NT2/D1 (cell line): ENCODE results near the gene HMG20B.

Source experiments
- DNase-seq: peaks from one replicate; pipeline ENCODE4 v3.0.0-alpha.2; 2011; ENCODE audit warnings: low read depth, low spot score
- H3K27me3 ChIP-seq: 2 replicates; pipeline ENCODE4 v1.6.0; 2011; ENCODE audit warnings: mild to moderate bottlenecking; ENCODE audit not compliant: insufficient read length, insufficient read depth
- H3K36me3 ChIP-seq: 2 replicates; pipeline ENCODE4 v1.6.1; 2011; ENCODE audit warnings: mild to moderate bottlenecking, low read length, mixed read lengths; ENCODE audit not compliant: insufficient read depth, insufficient read length
- H3K4me1 ChIP-seq: 2 replicates; pipeline ENCODE4 v1.5.1; 2011; ENCODE audit not compliant: insufficient read depth, insufficient read length
- H3K4me3 ChIP-seq: 2 replicates; pipeline ENCODE4 v1.5.1; 2011; ENCODE audit warnings: low read depth; ENCODE audit not compliant: insufficient read length
- H3K9ac ChIP-seq: 2 replicates; pipeline ENCODE4 v1.6.0; 2011; ENCODE audit warnings: low read depth; ENCODE audit not compliant: insufficient read length
- H3K9me3 ChIP-seq: 2 replicates; pipeline ENCODE4 v1.5.1; 2011; ENCODE audit warnings: mild to moderate bottlenecking, low read length; ENCODE audit not compliant: insufficient read depth
- SUZ12 ChIP-seq: IDR thresholded peaks from 2 replicates; pipeline ENCODE4 v1.6.1; 2011; ENCODE audit not compliant: insufficient read length, insufficient read depth; ENCODE audit errors: extremely low read depth
- YY1 ChIP-seq: IDR thresholded peaks from 2 replicates; pipeline ENCODE4 v1.6.1; 2011; ENCODE audit not compliant: insufficient read length, insufficient read depth
- ZNF274 ChIP-seq: IDR thresholded peaks from 2 replicates; pipeline ENCODE4 v1.6.1; 2011; ENCODE audit warnings: mild to moderate bottlenecking, low read depth, low read length

Gene HMG20B

DNA sequence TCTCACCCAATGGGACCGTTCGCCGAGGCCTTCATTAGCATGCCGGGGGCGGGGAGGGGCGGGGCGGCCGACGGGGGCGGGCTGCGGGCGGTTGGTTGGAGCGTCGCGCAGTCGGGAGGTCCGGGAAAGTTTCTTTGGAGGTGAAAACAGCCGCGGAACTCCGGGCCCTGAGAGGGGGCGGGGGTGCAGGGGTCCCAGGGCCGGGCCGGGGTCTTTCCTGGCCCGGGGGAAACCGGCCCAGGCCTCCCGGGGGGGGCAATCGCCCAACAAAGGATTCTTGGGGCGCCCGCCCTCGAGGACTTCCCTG, at the start of gene HMG20B:
Gene HMG20B, plus strand, starts transcription at position 90 of the 307 bp plus-strand sequence. CDS start 366 bp downstream, outside the sequence.
- Histone ChIP-seq H3K36me3 (peaks cover 24% of the 10 kb centered on the region), H3K9ac (peak within 1 kb of the TSS; percentile 95), H3K4me1 (peaks cover 17% of the 10 kb centered on the region), H3K9me3 (no peaks in the 10 kb centered on the region), H3K4me3 (peak within 1 kb of the TSS; percentile 95), H3K27me3 (no peaks in the 10 kb centered on the region)
- no peak for DNase-seq
- no peak for TF ChIP-seq ZNF274

DNA sequence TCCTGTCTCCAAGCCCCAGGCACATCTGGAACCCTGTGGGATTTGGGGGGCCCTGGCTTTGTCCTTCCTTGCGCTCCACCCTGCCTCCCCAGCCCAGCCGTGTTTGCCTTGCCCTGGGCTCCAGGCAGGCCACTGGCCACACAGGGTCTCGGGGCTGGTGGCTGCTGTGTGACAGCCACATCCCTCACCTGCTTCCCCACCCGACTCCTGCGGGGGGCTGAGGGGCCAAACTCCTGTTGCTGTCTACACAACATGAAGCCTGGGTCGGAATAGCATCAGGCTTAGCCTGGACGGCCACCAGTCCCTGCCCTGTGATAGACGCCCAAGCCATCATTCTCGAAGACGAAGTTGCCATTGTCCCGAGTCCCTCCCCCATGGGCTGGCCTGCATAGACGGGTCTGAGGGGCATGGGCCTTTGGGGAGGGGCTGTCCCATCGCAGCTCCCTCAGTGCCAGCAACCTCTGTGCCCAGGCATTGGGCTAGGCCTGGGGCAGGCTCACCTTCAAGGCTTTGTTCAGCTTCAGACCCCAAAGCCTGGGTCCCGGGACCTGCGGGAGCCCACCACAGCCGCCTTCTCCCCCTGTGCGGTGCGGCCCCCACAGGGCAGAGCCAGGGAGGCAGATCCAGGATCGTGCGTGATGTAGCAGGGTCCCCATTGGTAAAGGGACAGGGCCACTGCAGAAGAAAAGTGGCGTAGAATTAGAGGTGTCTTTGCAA, 49.2 kb upstream of the HMG20B start:
- no peaks in the 10 kb centered on the region for H3K27me3 ChIP-seq
- peaks cover 88% of the 10 kb centered on the region for H3K36me3 ChIP-seq
- H3K9me3 ChIP-seq = no peaks in the 10 kb centered on the region
- H3K9ac ChIP-seq = no peak overlapping the region
- H3K4me3 ChIP-seq = no peak overlapping the region
- no peak for DNase-seq
- TF ChIP-seq SUZ12 (no peak), YY1 (no peak), ZNF274 (no peak)
- H3K4me1 ChIP-seq = peaks cover 26% of the 10 kb centered on the region

DNA sequence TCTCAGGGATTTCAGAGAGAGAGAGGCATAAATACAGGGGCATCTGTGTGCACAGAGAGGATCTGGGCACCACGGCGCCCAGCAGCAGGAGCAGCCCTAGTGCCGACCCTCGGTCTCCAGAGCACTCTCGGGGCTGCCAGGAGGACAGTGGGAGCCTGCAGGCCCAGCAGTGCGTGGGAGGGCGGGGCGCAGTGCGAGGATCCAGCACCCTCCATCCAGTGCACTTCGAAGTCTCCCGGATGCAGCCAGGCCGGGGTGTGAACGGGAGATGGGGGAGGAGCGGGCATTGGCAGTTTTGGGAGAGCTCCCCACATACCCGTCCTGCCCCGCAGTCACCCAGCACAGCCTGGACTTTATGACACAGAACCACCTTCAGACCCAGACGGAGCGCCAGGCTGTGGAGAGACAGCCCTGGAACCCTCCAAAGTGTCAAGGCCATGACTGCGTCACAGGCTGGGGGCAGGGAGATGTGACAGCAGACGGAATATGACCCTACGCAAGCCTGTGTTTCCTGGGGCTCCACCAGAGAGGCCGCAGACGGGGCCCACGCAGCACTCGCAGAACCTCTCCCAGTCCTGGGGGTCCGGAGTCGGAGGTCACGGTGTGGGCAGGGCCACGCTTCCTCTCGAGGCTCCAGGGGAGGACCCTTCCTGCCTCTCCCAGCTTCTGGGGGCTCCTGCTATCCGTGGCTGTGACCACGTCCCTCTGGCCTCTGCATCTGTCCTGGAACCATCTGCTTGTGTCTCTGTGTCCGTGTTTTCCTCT, 48.5 kb upstream of the HMG20B start:
- DNase-seq = no peak
- H3K4me1 ChIP-seq = peaks cover 18% of the 10 kb centered on the region
- no peaks in the 10 kb centered on the region for H3K27me3 ChIP-seq
- TF ChIP-seq ZNF274 = no peak
- TF ChIP-seq YY1 = no peak
- no peak for TF ChIP-seq SUZ12
- no peaks in the 10 kb centered on the region for H3K9me3 ChIP-seq
- no peak overlapping the region for H3K9ac ChIP-seq
- peaks cover 85% of the 10 kb centered on the region for H3K36me3 ChIP-seq
- no peak overlapping the region for H3K4me3 ChIP-seq

DNA sequence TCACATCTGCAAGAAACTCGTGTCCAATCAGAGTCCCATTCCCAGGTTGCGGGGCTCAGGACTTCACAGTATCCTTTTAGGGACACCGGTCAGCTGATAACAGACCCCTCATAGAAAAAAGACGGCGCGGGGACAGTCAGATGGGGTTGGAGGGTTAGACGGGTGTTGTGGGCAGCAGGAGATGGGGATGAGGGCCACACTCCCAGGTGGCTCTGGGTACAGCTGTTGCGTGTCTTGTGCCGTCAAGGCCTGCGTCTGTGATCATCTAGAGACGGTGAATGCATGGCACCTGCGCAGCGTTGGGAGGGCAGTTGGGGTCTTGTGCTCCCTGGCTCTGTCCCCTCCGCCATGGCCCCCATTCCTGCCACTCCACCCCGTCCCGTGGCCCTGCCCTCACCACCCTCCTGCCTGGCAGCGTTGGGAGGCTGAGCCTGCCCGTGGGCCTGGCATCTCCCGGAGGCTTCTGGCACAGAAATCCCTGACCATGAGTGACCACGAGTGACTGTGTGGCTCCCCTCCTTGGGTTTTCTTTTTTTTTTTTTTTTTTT, 47.8 kb upstream of the HMG20B start:
- H3K4me3 ChIP-seq = no peak overlapping the region
- TF ChIP-seq SUZ12 = no peak
- TF ChIP-seq YY1 = no peak
- TF ChIP-seq ZNF274 = no peak
- no peaks in the 10 kb centered on the region for H3K9me3 ChIP-seq
- H3K27me3 ChIP-seq = no peaks in the 10 kb centered on the region
- peaks cover 13% of the 10 kb centered on the region for H3K4me1 ChIP-seq
- H3K36me3 ChIP-seq = peaks cover 78% of the 10 kb centered on the region
- no peak overlapping the region for H3K9ac ChIP-seq
- no peak for DNase-seq

DNA sequence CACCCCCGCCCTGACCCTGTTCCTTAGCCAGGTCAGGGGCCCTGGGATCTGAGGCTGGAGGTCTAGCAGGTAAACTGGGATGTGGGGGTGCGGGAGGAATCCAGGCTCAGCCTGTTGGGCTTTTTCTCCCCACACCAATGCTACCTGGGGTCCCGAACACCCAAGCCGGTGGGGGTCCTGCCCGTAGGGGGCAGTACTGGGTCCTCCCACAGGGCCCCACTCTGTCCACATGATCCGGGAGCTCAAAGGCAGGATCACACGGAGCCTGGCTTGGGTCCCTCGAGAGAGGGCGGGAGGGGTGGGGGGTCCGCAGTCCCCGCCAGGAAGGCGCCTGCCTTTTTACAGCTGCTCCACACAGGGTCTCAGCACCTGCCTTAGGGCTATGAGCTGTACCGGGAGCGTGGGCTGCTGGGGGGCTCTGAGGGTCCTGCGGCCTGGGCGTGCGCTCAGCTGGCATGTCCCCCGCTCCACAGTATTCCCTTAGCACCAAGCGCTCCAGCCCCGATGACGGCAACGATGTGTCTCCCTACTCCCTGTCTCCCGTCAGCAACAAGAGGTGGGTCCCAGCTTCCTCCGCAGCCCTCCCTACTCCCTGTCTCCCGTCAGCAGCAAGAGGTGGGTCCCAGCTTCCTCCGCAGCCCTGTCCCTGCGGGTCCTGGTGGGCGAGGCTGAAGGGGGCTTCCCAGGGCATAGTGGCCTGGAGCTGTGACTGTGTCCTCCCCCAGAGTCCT, 46.1 kb upstream of the HMG20B start:
- Histone ChIP-seq H3K4me3 (no peak overlapping the region), H3K27me3 (no peaks in the 10 kb centered on the region), H3K9ac (no peak overlapping the region), H3K4me1 (peaks cover 3% of the 10 kb centered on the region), H3K9me3 (no peaks in the 10 kb centered on the region), H3K36me3 (peaks cover 83% of the 10 kb centered on the region)
- TF ChIP-seq ZNF274 (no peak), SUZ12 (no peak), YY1 (no peak)
- DNase-seq = no peak

DNA sequence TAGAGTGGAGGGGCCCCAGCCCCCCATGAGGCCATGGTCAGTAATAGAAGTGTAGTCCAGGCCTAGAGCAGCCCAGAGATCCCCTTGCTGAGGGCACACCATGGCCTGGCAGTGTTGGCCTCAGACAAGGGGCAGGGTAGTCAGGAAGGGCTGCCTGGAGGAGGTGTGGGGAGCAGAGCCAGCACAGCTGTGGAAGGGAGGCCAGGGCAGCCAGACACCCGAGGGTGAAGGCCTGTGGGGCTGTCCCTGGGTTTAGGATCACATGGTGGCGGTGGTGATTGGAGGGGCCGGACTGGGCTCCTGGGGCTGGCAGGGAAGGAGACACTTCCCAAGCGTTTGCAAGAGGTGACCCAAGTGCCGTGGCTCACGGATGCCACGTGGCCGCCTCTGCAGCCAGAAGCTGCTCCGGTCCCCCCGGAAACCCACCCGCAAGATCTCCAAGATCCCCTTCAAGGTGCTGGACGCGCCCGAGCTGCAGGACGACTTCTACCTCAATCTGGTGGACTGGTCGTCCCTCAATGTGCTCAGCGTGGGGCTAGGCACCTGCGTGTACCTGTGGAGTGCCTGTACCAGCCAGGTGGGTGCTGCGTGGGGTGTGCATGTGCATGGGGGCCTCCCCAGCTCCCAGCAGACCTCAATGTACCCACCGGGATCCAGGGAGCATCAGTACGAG, 45.4 kb upstream of the HMG20B start:
- no peak for TF ChIP-seq YY1
- no peak for TF ChIP-seq SUZ12
- no peak for TF ChIP-seq ZNF274
- peaks cover 83% of the 10 kb centered on the region for H3K36me3 ChIP-seq
- H3K9me3 ChIP-seq = no peaks in the 10 kb centered on the region
- H3K9ac ChIP-seq = no peak overlapping the region
- H3K27me3 ChIP-seq = no peaks in the 10 kb centered on the region
- H3K4me1 ChIP-seq = peaks cover under 1% of the 10 kb centered on the region
- no peak overlapping the region for H3K4me3 ChIP-seq
- DNase-seq = no peak
